Pancreas (tissue), 10 donors: ENCODE data around the gene RXYLT1. TPM values are rescaled to one million over a fixed set of nuclear protein-coding genes. Genes with fewer than 3 reads are reported as not detected.
A peak's percentile ranks its signal among the peaks of the same experiment; 100 is the strongest.

Experiments used
- ATAC-seq, 4 donors: fragments of 200-7000 bp; cut with Tn5 transposase; one replicate each; pipeline versions ENCODE4 v1.8.0 to v1.9.1; 2020; ENCODE audit warnings: mild to moderate bottlenecking in 4 of 4, moderate library complexity in 4 of 4
- DNase-seq, 6 donors: peaks; one replicate each; pipeline ENCODE4 v3.0.0-alpha.2; 2020
- FAIRE-seq: peaks from 2 replicates; lab custom pipeline; 2012; peaks lifted over from hg19 to GRCh38; lab: Jason Lieb, UNC
- H3K27ac ChIP-seq, 4 donors: fragments of 200-600 bp; sonication (generic); 1 replicate in 3 of 4; 2 replicates in 1 of 4; pipeline versions ENCODE4 v1.5.0 to v1.8.0; 2020
- H3K27me3 ChIP-seq, 4 donors: fragments of 200-600 bp; one replicate each; pipeline ENCODE4 v1.8.0; 2021
- H3K36me3 ChIP-seq, 3 donors: fragments of 200-600 bp; sonication (generic) in 1 of 3; one replicate each; pipeline versions ENCODE4 v1.5.0 to v1.8.0; 2020 to 2021
- H3K4me1 ChIP-seq, 3 donors: fragments of 200-600 bp; one replicate each; pipeline ENCODE4 v1.8.0; 2021
- H3K4me3 ChIP-seq, 4 donors: fragments of 200-600 bp; sonication (generic) in 2 of 4; one replicate each; pipeline versions ENCODE4 v1.5.0 to v1.8.0; 2020 to 2021
- H3K9me3 ChIP-seq, 4 donors: fragments of 200-600 bp; one replicate each; pipeline ENCODE4 v1.8.0; 2021
- WGBS, 2 donors: extraction: QIAGEN DNeasy Blood & Tissue Kit; methylation state at CpG; one replicate each; pipeline ENCODE4 v1.1.7; 2013; 5-methylcytosine and 5-hydroxymethylcytosine counted together
- intact Hi-C, 3 donors: fragments of 100-400 bp; cut with DNase I; formaldehyde crosslinking; loops; one replicate each; pipeline versions ENCODE4 v1.11.1 to v1.14.2; 2022
- polyA plus RNA-seq, 2 donors: library from polyadenylated mRNA; stranded (reverse); fragments of 200-250 nt; gene quantifications; one replicate each; pipeline ENCODE4 v1.2.3, GENCODE V29; 2013
- total RNA-seq, 6 donors: library from RNA; stranded (reverse); fragmentation: NEBNext Ultra II Directional in 4 of 6; extraction: Animal tissue kit (Norgen Biotek cat#: 25700) in 4 of 6; gene quantifications; one replicate each; pipeline versions ENCODE4 v1.2.1 to v1.2.4, GENCODE V29; 2021 to 2023
- TF ChIP-seq, protein P1 (sequence below), 4 donors: fragments of 200-600 bp; sonication (generic) in 3 of 4; IDR thresholded peaks; one replicate each; pipeline versions ENCODE4 v1.5.0 to v1.8.0; 2021; ENCODE audit warnings: antibody characterized with exemption in 4 of 4
- donor health status: healthy with polysubstance abuse.
- donor health status: DM: no; HTN: no; CAD: no; lungs with moderate emphysema.
- donor health status: DM: no; HTN: no; CAD: no.
- donor health status: control.
- donor health status: control.
- donor health status: Bipolar disorder and iron deficiency.
- donor health status: DM: yes; HTN: yes; CAD: no.
- donor health status: DM: no; HTN: no; CAD: no.
- donor health status: DM: no; HTN: no; CAD: no.
- donor health status: DM: yes; HTN: yes; CAD: no.

The RXYLT1 gene
- total and polyA plus RNA-seq, 8 donors: 8.1 to 13.3 (median 11.9) TPM

DNA sequence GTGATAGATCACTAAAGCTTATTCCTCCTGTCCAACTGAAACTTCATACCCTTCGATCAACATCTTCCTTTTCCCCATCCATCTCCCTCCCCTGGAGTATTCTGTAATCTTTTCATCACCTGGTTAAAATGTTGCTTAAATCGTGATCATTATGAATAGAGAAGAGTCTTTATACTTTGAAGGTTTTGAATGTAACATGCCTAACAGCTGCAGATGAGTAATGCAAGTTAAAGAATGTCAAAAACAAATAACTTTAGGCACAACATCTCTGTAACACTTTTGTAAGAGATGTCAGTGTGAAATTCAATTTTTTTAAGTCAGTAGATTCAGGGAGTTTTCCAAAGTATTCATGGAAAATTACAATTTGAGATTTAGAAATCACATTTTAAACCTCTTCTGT lies 25.0 kb downstream of the RXYLT1 start:
- peaks cover 0 to 8% (median 0%) of the 10 kb centered on the region in 3 donors for H3K36me3 ChIP-seq
- H3K27ac ChIP-seq: no peak overlapping the region
- intact Hi-C loops: no loop called here
- no peaks in the 10 kb centered on the region for H3K27me3 ChIP-seq
- no peak overlapping the region for H3K4me3 ChIP-seq
- ATAC-seq (no peak), DNase-seq (no peak), FAIRE-seq (no peak)
- WGBS, 2 donors: 72 to 82% methylated on average over 2 of the region's 2 CpGs
- H3K9me3 ChIP-seq: no peaks in the 10 kb centered on the region
- TF ChIP-seq, protein P1, sequence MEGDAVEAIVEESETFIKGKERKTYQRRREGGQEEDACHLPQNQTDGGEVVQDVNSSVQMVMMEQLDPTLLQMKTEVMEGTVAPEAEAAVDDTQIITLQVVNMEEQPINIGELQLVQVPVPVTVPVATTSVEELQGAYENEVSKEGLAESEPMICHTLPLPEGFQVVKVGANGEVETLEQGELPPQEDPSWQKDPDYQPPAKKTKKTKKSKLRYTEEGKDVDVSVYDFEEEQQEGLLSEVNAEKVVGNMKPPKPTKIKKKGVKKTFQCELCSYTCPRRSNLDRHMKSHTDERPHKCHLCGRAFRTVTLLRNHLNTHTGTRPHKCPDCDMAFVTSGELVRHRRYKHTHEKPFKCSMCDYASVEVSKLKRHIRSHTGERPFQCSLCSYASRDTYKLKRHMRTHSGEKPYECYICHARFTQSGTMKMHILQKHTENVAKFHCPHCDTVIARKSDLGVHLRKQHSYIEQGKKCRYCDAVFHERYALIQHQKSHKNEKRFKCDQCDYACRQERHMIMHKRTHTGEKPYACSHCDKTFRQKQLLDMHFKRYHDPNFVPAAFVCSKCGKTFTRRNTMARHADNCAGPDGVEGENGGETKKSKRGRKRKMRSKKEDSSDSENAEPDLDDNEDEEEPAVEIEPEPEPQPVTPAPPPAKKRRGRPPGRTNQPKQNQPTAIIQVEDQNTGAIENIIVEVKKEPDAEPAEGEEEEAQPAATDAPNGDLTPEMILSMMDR (IDR thresholded peaks at IDR 0.05): no peak
- H3K4me1 ChIP-seq: peaks cover 0 to 19% (median 8%) of the 10 kb centered on the region in 3 donors

DNA sequence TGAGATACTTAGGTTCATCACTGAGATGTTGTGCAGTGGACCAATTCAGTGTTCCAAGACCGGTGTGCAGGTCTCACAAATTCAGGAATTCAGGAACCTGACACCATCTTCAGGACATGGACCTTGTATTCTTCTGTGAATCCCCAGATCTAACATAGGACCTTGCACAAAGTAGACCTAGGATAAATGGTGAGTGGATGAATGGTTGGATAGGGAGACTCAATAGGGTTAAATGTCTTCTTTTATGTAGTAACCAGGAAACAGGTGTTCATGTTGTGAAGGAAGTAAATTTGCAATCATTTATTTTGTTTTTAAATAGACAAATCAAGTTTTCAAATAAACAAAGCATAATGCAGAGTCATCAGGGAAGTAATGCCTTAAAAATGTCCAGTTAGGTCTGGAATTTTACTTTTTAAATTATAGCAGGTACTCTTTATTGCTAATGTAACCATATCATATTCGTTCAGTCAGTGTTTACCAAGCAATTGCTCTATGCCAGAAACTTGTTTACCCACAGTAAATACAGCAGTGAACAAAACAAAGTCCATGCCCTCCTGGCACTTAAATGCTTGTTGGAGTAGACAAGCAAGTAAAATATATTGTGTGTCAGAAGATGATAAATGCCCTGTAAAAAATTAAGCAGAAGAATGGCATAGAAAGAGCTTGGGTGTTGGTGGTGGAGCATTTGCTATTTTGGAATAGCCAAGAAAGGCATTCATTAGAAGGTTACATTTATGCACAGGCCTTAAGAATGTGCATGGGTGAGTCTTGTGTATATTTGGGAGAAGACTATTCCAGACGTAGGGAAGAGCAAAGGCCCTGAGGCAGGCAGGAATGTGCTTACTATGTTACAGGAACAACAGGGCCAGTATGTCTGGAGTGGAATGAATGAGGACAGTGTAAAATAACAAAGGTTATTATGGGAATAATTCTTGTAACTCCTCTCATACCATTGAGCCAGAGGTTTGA lies 26.3 kb downstream of the RXYLT1 start:
- Histone ChIP-seq H3K27me3 (no peaks in the 10 kb centered on the region), H3K4me1 (peaks cover 0 to 19% (median 8%) of the 10 kb centered on the region in 3 donors), H3K36me3 (peaks cover 0 to 8% (median 0%) of the 10 kb centered on the region in 3 donors), H3K4me3 (no peak overlapping the region), H3K27ac (peak overlapping the region in 1 of 4 donors; percentile 9), H3K9me3 (no peaks in the 10 kb centered on the region)
- TF ChIP-seq, protein P1 (IDR thresholded peaks at IDR 0.05): no peak
- intact Hi-C loops: no loop called here
- WGBS, 2 donors: 36 to 40% methylated on average over 3 of the region's 3 CpGs
- peak; percentile 88 to 96 (median 93) for ATAC-seq
- FAIRE-seq: no peak
- peak in 3 of 6 donors; percentile 16 to 29 (median 23) for DNase-seq

DNA sequence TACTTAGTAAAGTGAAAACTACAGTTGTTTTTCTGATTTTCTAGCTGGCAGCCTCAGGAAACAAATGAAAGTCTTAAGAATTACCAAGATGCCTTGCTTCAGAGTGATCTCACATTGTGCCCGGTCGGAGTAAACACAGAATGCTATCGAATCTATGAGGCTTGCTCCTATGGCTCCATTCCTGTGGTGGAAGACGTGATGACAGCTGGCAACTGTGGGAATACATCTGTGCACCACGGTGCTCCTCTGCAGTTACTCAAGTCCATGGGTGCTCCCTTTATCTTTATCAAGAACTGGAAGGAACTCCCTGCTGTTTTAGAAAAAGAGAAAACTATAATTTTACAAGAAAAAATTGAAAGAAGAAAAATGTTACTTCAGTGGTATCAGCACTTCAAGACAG lies 28.9 kb downstream of the RXYLT1 start:
- FAIRE-seq (no peak), DNase-seq (no peak), ATAC-seq (no peak)
- H3K9me3 ChIP-seq: no peaks in the 10 kb centered on the region
- peaks cover 0 to 19% (median 8%) of the 10 kb centered on the region in 3 donors for H3K4me1 ChIP-seq
- 85 to 87% methylated on average over 5 of the region's 5 CpGs for WGBS, 2 donors
- H3K36me3 ChIP-seq: peaks cover 0 to 8% (median 0%) of the 10 kb centered on the region in 3 donors
- no peaks in the 10 kb centered on the region for H3K27me3 ChIP-seq
- TF ChIP-seq, protein P1 (IDR thresholded peaks at IDR 0.05): no peak
- no peak overlapping the region for H3K4me3 ChIP-seq
- no peak overlapping the region for H3K27ac ChIP-seq
- intact Hi-C loops: no loop called here

DNA sequence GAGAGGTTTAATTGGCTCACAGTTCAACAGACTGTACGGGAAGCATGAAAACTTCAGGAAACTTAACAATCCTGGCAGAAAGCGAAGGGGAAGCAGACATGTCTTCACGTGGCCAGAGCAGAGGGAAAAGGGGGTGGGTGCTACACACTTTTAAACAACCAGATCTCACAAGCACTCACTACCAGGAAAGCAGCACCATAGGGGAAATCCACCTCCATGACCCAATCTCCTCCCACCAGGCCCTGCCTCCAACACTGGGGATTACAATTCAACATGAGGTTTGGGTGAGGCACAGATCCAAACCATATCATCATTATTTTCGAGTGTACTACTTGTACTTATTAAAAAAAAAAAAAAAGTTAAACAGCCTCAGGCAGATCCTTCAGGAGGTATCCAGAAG lies 29.9 kb downstream of the RXYLT1 start:
- DNase-seq: no peak
- intact Hi-C loops: no loop called here

More for the DNA sequence above, 29.9 kb downstream of the RXYLT1 start:
- 78 to 84% methylated on average over 4 of the region's 4 CpGs for WGBS, 2 donors
- ATAC-seq: no peak
- Histone ChIP-seq H3K9me3 (no peaks in the 10 kb centered on the region), H3K27ac (no peak overlapping the region), H3K4me3 (no peak overlapping the region), H3K4me1 (peaks cover 0 to 19% (median 8%) of the 10 kb centered on the region in 3 donors), H3K36me3 (peaks cover 0 to 8% (median 0%) of the 10 kb centered on the region in 3 donors), H3K27me3 (no peaks in the 10 kb centered on the region)
- no peak for FAIRE-seq
- TF ChIP-seq, protein P1 (IDR thresholded peaks at IDR 0.05): no peak
